Parathyroid adenoma (tissue), 2 donors: ENCODE results near the gene ZNF629.
A peak's percentile ranks its signal among the peaks of the same experiment; 100 is the strongest.

Source experiments
- H2AFZ ChIP-seq: fragments of 300-600 bp; sonication (generic); one replicate; pipeline ENCODE4 v1.7.0; 2017; ENCODE audit warnings: antibody characterized with exemption, mild to moderate bottlenecking
- H3K27ac ChIP-seq: fragments of 300-600 bp; sonication (generic); one replicate; pipeline ENCODE4 v1.7.0; 2017
- H3K27me3 ChIP-seq: fragments of 300-600 bp; sonication (generic); one replicate; pipeline ENCODE4 v1.7.0; 2017; ENCODE audit warnings: low read length; ENCODE audit not compliant: control insufficient read depth, insufficient read depth
- H3K36me3 ChIP-seq: fragments of 300-600 bp; sonication (generic); one replicate; pipeline ENCODE4 v1.7.0; 2017; ENCODE audit warnings: low read length; ENCODE audit not compliant: control insufficient read depth, insufficient read depth
- H3K4me1 ChIP-seq: fragments of 300-600 bp; sonication (generic); one replicate; pipeline ENCODE4 v1.7.0; 2017; ENCODE audit warnings: control low read depth
- H3K4me2 ChIP-seq: fragments of 300-600 bp; sonication (generic); one replicate; pipeline ENCODE4 v1.7.0; 2017; ENCODE audit warnings: low read length
- H3K4me3 ChIP-seq: fragments of 300-600 bp; sonication (generic); one replicate; pipeline ENCODE4 v1.7.0; 2017; ENCODE audit warnings: low read depth, low read length
- H3K79me2 ChIP-seq: fragments of 300-600 bp; sonication (generic); one replicate; pipeline ENCODE4 v1.7.0; 2017; ENCODE audit warnings: control low read depth
- H3K9ac ChIP-seq: fragments of 300-600 bp; sonication (generic); one replicate; pipeline ENCODE4 v1.7.0; 2017; ENCODE audit warnings: mild to moderate bottlenecking
- H3K9me3 ChIP-seq: fragments of 300-600 bp; sonication (generic); one replicate; pipeline ENCODE4 v1.7.0; 2017; ENCODE audit warnings: low read length; ENCODE audit not compliant: control insufficient read depth
- TF ChIP-seq, protein P1 (sequence below): fragments of 300-600 bp; sonication (generic); IDR thresholded peaks from one replicate; pipeline ENCODE4 v1.7.0; 2017; ENCODE audit warnings: antibody characterized with exemption, mild to moderate bottlenecking
- donor health status: primary hyperparathyroidism.

ZNF629 gene

DNA sequence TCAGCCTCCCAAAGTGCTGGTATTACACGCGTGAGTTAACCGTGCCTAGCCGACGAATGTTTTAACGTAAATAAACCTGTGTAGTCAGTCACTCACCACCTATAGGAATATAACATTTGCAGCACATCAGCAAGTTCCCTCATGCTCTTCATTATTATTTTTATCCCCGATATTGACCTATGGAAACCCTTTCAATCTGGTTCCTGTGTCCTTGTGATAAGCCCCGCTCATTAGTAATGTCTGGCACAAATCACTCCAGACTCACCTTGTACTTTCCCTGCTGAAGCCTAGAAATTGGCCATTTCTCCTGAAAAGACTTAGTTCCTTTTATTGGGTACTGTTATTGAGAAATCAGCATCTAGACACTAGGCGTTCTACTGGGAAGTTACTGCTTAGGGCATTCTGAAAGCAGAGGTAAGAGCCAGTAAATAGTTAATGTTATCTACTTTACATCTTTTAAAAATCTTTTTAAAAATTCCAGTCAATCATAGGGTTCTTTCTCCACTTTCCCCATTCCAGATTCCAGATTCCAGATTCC lies 40.3 kb downstream of the ZNF629 start:
- H3K27ac ChIP-seq = no peak overlapping the region
- H2AFZ ChIP-seq = no peak overlapping the region
- H3K4me3 ChIP-seq = no peak overlapping the region
- H3K36me3 ChIP-seq = no peaks in the 10 kb centered on the region
- H3K27me3 ChIP-seq = no peaks in the 10 kb centered on the region
- H3K79me2 ChIP-seq = peaks cover 3% of the 10 kb centered on the region
- no peaks in the 10 kb centered on the region for H3K9me3 ChIP-seq
- H3K4me1 ChIP-seq = peaks cover 5% of the 10 kb centered on the region
- H3K9ac ChIP-seq = no peak overlapping the region
- TF ChIP-seq, protein P1, sequence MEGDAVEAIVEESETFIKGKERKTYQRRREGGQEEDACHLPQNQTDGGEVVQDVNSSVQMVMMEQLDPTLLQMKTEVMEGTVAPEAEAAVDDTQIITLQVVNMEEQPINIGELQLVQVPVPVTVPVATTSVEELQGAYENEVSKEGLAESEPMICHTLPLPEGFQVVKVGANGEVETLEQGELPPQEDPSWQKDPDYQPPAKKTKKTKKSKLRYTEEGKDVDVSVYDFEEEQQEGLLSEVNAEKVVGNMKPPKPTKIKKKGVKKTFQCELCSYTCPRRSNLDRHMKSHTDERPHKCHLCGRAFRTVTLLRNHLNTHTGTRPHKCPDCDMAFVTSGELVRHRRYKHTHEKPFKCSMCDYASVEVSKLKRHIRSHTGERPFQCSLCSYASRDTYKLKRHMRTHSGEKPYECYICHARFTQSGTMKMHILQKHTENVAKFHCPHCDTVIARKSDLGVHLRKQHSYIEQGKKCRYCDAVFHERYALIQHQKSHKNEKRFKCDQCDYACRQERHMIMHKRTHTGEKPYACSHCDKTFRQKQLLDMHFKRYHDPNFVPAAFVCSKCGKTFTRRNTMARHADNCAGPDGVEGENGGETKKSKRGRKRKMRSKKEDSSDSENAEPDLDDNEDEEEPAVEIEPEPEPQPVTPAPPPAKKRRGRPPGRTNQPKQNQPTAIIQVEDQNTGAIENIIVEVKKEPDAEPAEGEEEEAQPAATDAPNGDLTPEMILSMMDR = no peak
- no peak overlapping the region for H3K4me2 ChIP-seq

DNA sequence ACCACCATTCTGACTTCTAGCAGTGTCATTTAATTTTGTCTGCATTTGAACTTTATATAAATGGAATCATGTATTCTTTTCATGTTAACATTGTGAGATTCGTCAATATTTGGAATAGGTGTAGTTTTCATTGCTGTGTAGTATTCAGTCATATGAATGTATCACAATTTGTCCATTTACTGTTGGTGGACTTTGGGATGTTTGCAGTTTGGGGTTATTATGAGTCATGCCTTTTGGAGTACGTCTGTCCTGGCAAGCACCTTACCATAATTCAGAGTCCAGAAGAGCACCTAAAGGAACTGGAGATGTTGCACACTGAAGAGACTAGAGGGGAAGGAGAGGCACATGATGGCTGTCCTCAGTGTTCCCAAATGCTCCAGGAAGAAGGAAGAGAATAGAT lies 41.9 kb downstream of the ZNF629 start:
- Histone ChIP-seq H3K4me2 (no peak overlapping the region), H3K27me3 (no peaks in the 10 kb centered on the region), H3K4me1 (peaks cover 20% of the 10 kb centered on the region), H3K36me3 (no peaks in the 10 kb centered on the region), H2AFZ (no peak overlapping the region), H3K9me3 (no peaks in the 10 kb centered on the region), H3K27ac (no peak overlapping the region), H3K9ac (no peak overlapping the region), H3K4me3 (no peak overlapping the region), H3K79me2 (no peaks in the 10 kb centered on the region)
- TF ChIP-seq, protein P1 = no peak

DNA sequence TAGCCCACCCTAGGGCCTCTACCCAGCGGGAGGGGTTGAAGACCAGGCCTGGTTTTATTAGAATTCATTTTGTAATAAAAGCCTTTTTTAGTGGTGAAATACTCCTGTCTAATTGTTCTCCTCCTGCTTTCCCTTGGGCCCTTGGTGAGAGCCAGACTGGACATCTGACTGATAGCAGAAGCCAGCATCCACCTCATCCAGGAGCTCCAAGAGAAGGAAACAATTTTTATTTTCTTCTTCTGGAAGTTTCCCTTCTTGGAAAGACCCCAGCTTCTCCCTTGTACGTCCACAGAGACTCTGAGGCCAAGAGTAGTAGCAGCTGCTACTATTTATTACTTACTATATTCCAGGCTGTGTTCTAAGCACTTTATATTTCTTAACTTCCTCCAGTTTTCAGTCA lies 42.8 kb downstream of the ZNF629 start:
- TF ChIP-seq, protein P1 = no peak
- Histone ChIP-seq H3K9ac (no peak overlapping the region), H3K79me2 (no peaks in the 10 kb centered on the region), H3K27ac (no peak overlapping the region), H3K27me3 (no peaks in the 10 kb centered on the region), H3K4me2 (no peak overlapping the region), H3K4me1 (peaks cover 21% of the 10 kb centered on the region), H3K4me3 (no peak overlapping the region), H3K36me3 (no peaks in the 10 kb centered on the region), H3K9me3 (no peaks in the 10 kb centered on the region), H2AFZ (no peak overlapping the region)

DNA sequence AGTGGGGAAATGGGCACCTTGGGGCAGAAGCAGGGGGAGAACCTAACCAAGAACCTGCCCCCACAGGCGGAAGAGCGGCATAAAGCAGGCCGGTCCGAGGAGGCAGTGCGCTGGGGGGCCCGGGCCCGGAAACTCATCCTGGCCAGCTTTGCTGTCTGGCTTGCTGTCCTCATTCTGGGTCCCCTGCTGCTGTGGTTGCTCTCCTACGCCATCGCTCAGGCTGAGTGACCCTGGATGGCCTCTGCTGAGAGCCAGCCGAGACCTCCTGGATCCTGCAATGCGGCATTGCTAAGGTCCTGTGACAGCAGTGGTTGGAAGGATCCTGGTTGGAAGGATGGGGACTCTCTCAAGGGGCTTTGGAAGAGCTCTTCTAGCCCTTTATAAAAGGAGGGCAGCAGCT lies 43.3 kb downstream of the ZNF629 start:
- Histone ChIP-seq H3K27ac (no peak overlapping the region), H3K79me2 (peaks cover 3% of the 10 kb centered on the region), H3K4me3 (no peak overlapping the region), H2AFZ (no peak overlapping the region), H3K9ac (no peak overlapping the region), H3K36me3 (no peaks in the 10 kb centered on the region), H3K4me1 (peaks cover 21% of the 10 kb centered on the region), H3K9me3 (no peaks in the 10 kb centered on the region), H3K4me2 (no peak overlapping the region), H3K27me3 (no peaks in the 10 kb centered on the region)
- TF ChIP-seq, protein P1 = no peak

DNA sequence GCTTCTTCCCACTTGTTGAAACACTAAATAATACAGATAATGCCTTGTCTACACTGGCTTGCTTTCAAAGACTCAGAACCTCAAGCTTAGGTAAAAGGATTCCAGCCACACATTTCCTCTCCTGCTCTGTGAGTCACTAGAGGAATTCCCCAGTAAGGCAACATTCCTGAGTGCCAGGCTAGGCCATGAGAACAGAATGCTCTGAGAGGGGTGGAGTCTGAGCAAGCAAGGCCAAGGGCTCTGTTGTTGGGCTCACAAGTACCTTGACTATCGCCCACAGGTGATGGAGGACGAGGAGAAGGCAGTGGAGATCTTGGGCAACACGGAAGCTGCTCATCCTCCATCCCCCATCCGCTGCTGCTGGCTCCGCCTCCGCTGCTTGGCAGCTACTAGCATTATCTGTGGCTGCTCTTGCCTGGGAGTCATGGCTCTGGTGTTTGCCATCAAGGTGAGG lies 45.5 kb downstream of the ZNF629 start:
- Histone ChIP-seq H3K4me1 (peaks cover 19% of the 10 kb centered on the region), H3K4me2 (peak overlapping the region; percentile 79), H3K79me2 (peaks cover 4% of the 10 kb centered on the region), H3K9ac (no peak overlapping the region), H3K27ac (peak overlapping the region; percentile 72), H3K36me3 (no peaks in the 10 kb centered on the region), H3K27me3 (no peaks in the 10 kb centered on the region), H2AFZ (no peak overlapping the region), H3K9me3 (no peaks in the 10 kb centered on the region), H3K4me3 (peak overlapping the region; percentile 58)
- TF ChIP-seq, protein P1 = no peak
